GM21723 (cell line): ENCODE results near the gene MTHFS.

ENCODE experiments used
- ATAC-seq: cut with Tn5 transposase; IDR thresholded peaks from one replicate; pipeline ENCODE4 v1.9.1; 2021; ENCODE audit warnings: mild to moderate bottlenecking, moderate library complexity; ENCODE audit not compliant: unreplicated experiment

Gene MTHFS

GRCh38 chr15:79824136-79824701 lies 72.6 kb downstream of the MTHFS start:
- ATAC-seq: no peak

- no peak for ATAC-seq
Observed at GRCh38 chr15:79820820-79821219, 76.0 kb downstream of the MTHFS start.

GRCh38 chr15:79820176-79820575 lies 76.6 kb downstream of the MTHFS start:
- ATAC-seq: no peak

- ATAC-seq: no peak
Observed at GRCh38 chr15:79816571-79816970, 80.2 kb downstream of the MTHFS start.

- ATAC-seq: no peak
Observed at GRCh38 chr15:79815468-79815867, 81.3 kb downstream of the MTHFS start.

- no peak for ATAC-seq
Observed at GRCh38 chr15:79812541-79812940, 84.3 kb downstream of the MTHFS start.

- ATAC-seq: no peak
Observed at GRCh38 chr15:79811406-79812405, 85.1 kb downstream of the MTHFS start.

GRCh38 chr15:79804838-79805237 lies 92.0 kb downstream of the MTHFS start:
- ATAC-seq: no peak

GRCh38 chr15:79798311-79798710 lies 98.5 kb downstream of the MTHFS start:
- ATAC-seq: no peak
